Chondrocyte (in vitro differentiated cells): ENCODE data around the gene SLC35F3. TPM values are rescaled to one million over a fixed set of nuclear protein-coding genes. Genes with fewer than 3 reads are reported as not detected.

Source experiments
- DNase-seq: peaks from one replicate; pipeline ENCODE4 v3.0.0; 2021; ENCODE audit warnings: mixed read lengths, low spot score
- H3K27ac Mint-ChIP-seq: one replicate; pipeline ENCODE4 v1.8.0; 2021; ENCODE audit warnings: mild to moderate bottlenecking, moderate library complexity, mixed read lengths; ENCODE audit not compliant: unreplicated experiment
- H3K27me3 Mint-ChIP-seq: 2 replicates; pipeline ENCODE4 v1.8.0; 2021; ENCODE audit warnings: low read depth, mixed read lengths
- H3K36me3 Mint-ChIP-seq: 2 replicates; pipeline ENCODE4 v1.8.0; 2021; ENCODE audit warnings: low read depth, mixed read lengths
- H3K4me1 Mint-ChIP-seq: 2 replicates; pipeline ENCODE4 v1.8.0; 2021; ENCODE audit warnings: low read depth, mild to moderate bottlenecking, mixed read lengths
- H3K4me3 Mint-ChIP-seq: one replicate; pipeline ENCODE4 v1.8.0; 2021; ENCODE audit warnings: mild to moderate bottlenecking, moderate library complexity, mixed read lengths; ENCODE audit not compliant: unreplicated experiment
- H3K9me3 Mint-ChIP-seq: 2 replicates; pipeline ENCODE4 v1.8.0; 2021; ENCODE audit warnings: low read depth, mixed read lengths
- total RNA-seq: library from RNA; stranded (reverse); gene quantifications from 3 replicates; pipeline ENCODE4 v1.2.1, GENCODE V29; 2021
- TF ChIP-seq, protein P1 (sequence below): fragments of 200-600 bp; sonication (generic); IDR thresholded peaks from 2 replicates; pipeline ENCODE4 v1.5.0; 2021; ENCODE audit warnings: antibody characterized with exemption, mild to moderate bottlenecking, moderate library complexity

SLC35F3 gene
- total RNA-seq, 1 donor from 2014 or later = not detected

- Mint-ChIP-seq H3K36me3 (no peaks in the 10 kb centered on the region), H3K9me3 (no peaks in the 10 kb centered on the region), H3K4me3 (no peak overlapping the region), H3K27me3 (peaks cover 35% of the 10 kb centered on the region), H3K27ac (no peak overlapping the region), H3K4me1 (peaks cover 7% of the 10 kb centered on the region)
- DNase-seq = no peak
- TF ChIP-seq, protein P1, sequence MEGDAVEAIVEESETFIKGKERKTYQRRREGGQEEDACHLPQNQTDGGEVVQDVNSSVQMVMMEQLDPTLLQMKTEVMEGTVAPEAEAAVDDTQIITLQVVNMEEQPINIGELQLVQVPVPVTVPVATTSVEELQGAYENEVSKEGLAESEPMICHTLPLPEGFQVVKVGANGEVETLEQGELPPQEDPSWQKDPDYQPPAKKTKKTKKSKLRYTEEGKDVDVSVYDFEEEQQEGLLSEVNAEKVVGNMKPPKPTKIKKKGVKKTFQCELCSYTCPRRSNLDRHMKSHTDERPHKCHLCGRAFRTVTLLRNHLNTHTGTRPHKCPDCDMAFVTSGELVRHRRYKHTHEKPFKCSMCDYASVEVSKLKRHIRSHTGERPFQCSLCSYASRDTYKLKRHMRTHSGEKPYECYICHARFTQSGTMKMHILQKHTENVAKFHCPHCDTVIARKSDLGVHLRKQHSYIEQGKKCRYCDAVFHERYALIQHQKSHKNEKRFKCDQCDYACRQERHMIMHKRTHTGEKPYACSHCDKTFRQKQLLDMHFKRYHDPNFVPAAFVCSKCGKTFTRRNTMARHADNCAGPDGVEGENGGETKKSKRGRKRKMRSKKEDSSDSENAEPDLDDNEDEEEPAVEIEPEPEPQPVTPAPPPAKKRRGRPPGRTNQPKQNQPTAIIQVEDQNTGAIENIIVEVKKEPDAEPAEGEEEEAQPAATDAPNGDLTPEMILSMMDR = no peak
These were observed 423.2 kb downstream of the SLC35F3 start for GRCh38 chr1:234327577-234328164.

DNA sequence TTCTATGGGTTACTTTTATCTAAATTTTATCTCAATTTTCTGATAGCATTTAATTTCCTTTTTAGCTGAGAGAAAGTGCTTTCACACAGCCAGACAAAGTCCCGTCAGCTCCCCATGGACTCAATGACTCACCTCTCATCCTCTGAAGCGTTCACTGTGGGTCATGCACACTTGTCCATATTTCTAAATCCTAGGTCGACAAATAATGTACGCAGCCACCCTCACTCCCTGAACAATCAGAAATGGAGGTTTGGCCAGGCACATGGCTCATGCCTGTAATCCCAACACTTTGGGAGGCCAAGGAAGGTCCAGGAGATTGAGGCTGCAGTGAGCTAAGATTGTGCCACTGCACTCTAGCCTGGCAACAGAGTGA, 426.4 kb downstream of the SLC35F3 start:
- Mint-ChIP-seq H3K4me1 (peaks cover 7% of the 10 kb centered on the region), H3K36me3 (no peaks in the 10 kb centered on the region), H3K27ac (no peak overlapping the region), H3K27me3 (peaks cover 13% of the 10 kb centered on the region), H3K9me3 (peaks cover 1% of the 10 kb centered on the region), H3K4me3 (no peak overlapping the region)
- TF ChIP-seq, protein P1 = no peak
- no peak for DNase-seq

- Mint-ChIP-seq H3K36me3 (no peaks in the 10 kb centered on the region), H3K27me3 (peaks cover 8% of the 10 kb centered on the region), H3K4me3 (no peak overlapping the region), H3K9me3 (peaks cover 7% of the 10 kb centered on the region), H3K4me1 (peaks cover 7% of the 10 kb centered on the region), H3K27ac (no peak overlapping the region)
- TF ChIP-seq, protein P1 = no peak
- no peak for DNase-seq
These were observed 427.0 kb downstream of the SLC35F3 start for GRCh38 chr1:234331507-234331906.

- Mint-ChIP-seq H3K27ac (no peak overlapping the region), H3K36me3 (peaks cover 5% of the 10 kb centered on the region), H3K9me3 (peaks cover 38% of the 10 kb centered on the region), H3K4me1 (no peaks in the 10 kb centered on the region), H3K4me3 (no peak overlapping the region), H3K27me3 (peaks cover 3% of the 10 kb centered on the region)
- TF ChIP-seq, protein P1 = no peak
- no peak for DNase-seq
These were observed 431.9 kb downstream of the SLC35F3 start for GRCh38 chr1:234336359-234336758.

DNA sequence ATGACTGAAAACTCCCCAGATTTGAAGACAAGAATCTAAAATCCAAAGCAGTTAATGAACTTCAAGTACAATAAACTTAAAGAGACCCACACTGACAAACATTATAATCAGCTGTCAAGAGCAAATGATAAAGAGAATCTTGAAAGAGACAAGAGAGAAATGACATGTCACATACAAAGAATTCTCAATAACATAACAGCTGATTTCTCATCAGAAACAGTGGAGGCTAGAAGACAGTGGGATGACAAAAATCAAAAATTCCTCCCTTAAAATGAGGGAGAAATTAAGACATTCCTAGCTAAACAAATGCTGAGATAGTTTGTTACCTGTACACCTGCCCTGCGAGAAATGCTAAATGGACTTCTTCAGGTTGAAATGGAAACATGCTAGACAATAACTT, 432.8 kb downstream of the SLC35F3 start:
- Mint-ChIP-seq H3K9me3 (peaks cover 40% of the 10 kb centered on the region), H3K36me3 (peaks cover 5% of the 10 kb centered on the region), H3K27ac (no peak overlapping the region), H3K4me1 (no peaks in the 10 kb centered on the region), H3K27me3 (no peaks in the 10 kb centered on the region), H3K4me3 (no peak overlapping the region)
- TF ChIP-seq, protein P1 = no peak
- DNase-seq = no peak
